HepG2 (cell line): Measurements from ENCODE around the gene RCOR1. TPM values are rescaled to one million over a fixed set of nuclear protein-coding genes. Genes with fewer than 3 reads are reported as not detected.

Source experiments
- CREB1 ChIP-seq, 2 experiments: fragments of 450-650 bp in 1 of 2; IDR thresholded peaks; 2 replicates each; pipeline ENCODE4 v1.6.1; 2016 to 2017; ENCODE audit warnings: control low read depth in 1 of 2, mild to moderate bottlenecking in 1 of 2, missing compliant biosample characterization in 1 of 2, missing genetic modification characterization in 1 of 2
- GATAD2A ChIP-seq: IDR thresholded peaks from 2 replicates; pipeline ENCODE4 v1.6.1; 2016
- HIVEP1 ChIP-seq: sonication (generic); formaldehyde crosslinking; IDR thresholded peaks from 2 replicates; pipeline ENCODE4 v1.4.0; 2020; ENCODE audit warnings: mild to moderate bottlenecking, missing genetic modification reagents
- HNF4A ChIP-seq: sonication (generic); formaldehyde crosslinking; IDR thresholded peaks from 2 replicates; pipeline ENCODE4 v1.4.0; 2020; ENCODE audit warnings: missing genetic modification reagents
- HNRNPL ChIP-seq: fragments of 200-400 bp; formaldehyde crosslinking; IDR thresholded peaks from 2 replicates; pipeline ENCODE4 v1.6.1; 2017; ENCODE audit warnings: mild to moderate bottlenecking, low read depth, low read length
- MED1 ChIP-seq: sonication (generic); formaldehyde crosslinking; IDR thresholded peaks from 2 replicates; pipeline ENCODE4 v1.4.0; 2020; ENCODE audit warnings: missing genetic modification reagents
- NR2F6 ChIP-seq, 2 experiments: IDR thresholded peaks; 2 replicates each; pipeline ENCODE4 v1.6.1; 2016; ENCODE audit warnings: antibody characterized with exemption in 1 of 2, mild to moderate bottlenecking in 1 of 2
- PRPF4 ChIP-seq: fragments of 200-400 bp; formaldehyde crosslinking; IDR thresholded peaks from 2 replicates; pipeline ENCODE4 v1.6.1; 2016; ENCODE audit warnings: low read length, low read depth; ENCODE audit not compliant: poor library complexity, severe bottlenecking
- RXRB ChIP-seq: IDR thresholded peaks from 2 replicates; pipeline ENCODE4 v1.6.1; 2016; ENCODE audit warnings: borderline replicate concordance, missing genetic modification reagents, missing compliant biosample characterization
- SAP130 ChIP-seq: IDR thresholded peaks from 2 replicates; pipeline ENCODE4 v1.6.1; 2016; ENCODE audit warnings: low read depth
- SMAD1 ChIP-seq: sonication (generic); formaldehyde crosslinking; IDR thresholded peaks from 2 replicates; pipeline ENCODE4 v1.4.0; 2020; ENCODE audit warnings: missing genetic modification reagents, low read depth, mild to moderate bottlenecking, borderline replicate concordance
- SMC3 ChIP-seq: IDR thresholded peaks from 2 replicates; pipeline ENCODE4 v1.6.1; 2011; ENCODE audit warnings: low read length, improper control_type of control experiment
- ZBTB38 ChIP-seq: sonication (generic); formaldehyde crosslinking; IDR thresholded peaks from 2 replicates; pipeline ENCODE4 v1.5.1; 2020; ENCODE audit warnings: mild to moderate bottlenecking, missing genetic modification reagents
- ZMYM4 ChIP-seq: sonication (generic); formaldehyde crosslinking; IDR thresholded peaks from 2 replicates; pipeline ENCODE4 v1.8.1; 2023; ENCODE audit warnings: mild to moderate bottlenecking, missing genetic modification reagents
- ZNF562 ChIP-seq: sonication (generic); formaldehyde crosslinking; IDR thresholded peaks from 2 replicates; pipeline ENCODE4 v1.8.0; 2022; ENCODE audit warnings: missing genetic modification reagents, borderline replicate concordance
- ZNF598 ChIP-seq: sonication (generic); formaldehyde crosslinking; IDR thresholded peaks from 2 replicates; pipeline ENCODE4 v1.5.1; 2020; ENCODE audit warnings: mild to moderate bottlenecking, missing genetic modification reagents, borderline replicate concordance
- ZNF616 ChIP-seq: sonication (generic); formaldehyde crosslinking; IDR thresholded peaks from 2 replicates; pipeline ENCODE4 v1.5.0; 2020; ENCODE audit warnings: low read depth, mild to moderate bottlenecking, missing genetic modification reagents
- ZNF75D ChIP-seq: sonication (generic); formaldehyde crosslinking; IDR thresholded peaks from 2 replicates; pipeline ENCODE4 v1.8.1; 2023; ENCODE audit warnings: missing genetic modification reagents, mild to moderate bottlenecking, borderline replicate concordance
- ZNF83 ChIP-seq: sonication (generic); formaldehyde crosslinking; IDR thresholded peaks from 2 replicates; pipeline ENCODE4 v1.4.0; 2020; ENCODE audit warnings: missing genetic modification reagents, mild to moderate bottlenecking, borderline replicate concordance
- polyA plus RNA-seq, 8 experiments: library from polyadenylated mRNA; depleted of rRNA in 3 of 8; stranded (reverse) in 7 of 8; unstranded in 1 of 8; fragments of >200 nt; fragmentation: Illumina TruSeq in 4 of 8; extraction: Trizol in 4 of 8; gene quantifications; 2 replicates each; pipeline versions ENCODE4 v1.2.1 to v1.2.3, GENCODE V29; 2011 to 2016; ENCODE audit warnings: low read depth in 4 of 8, missing spikeins in 1 of 8, mixed read lengths in 1 of 8; ENCODE audit not compliant: insufficient read depth in 1 of 8
- total RNA-seq, 5 experiments: library from RNA; depleted of rRNA; stranded (reverse); fragments of >200 nt; fragmentation: Illumina TruSeq; extraction: Trizol; gene quantifications; 2 replicates each; pipeline ENCODE4 v1.2.3, GENCODE V29; 2016; ENCODE audit warnings: low read depth in 1 of 5
- TF ChIP-seq, protein P1 (sequence below): sonication (generic); formaldehyde crosslinking; IDR thresholded peaks from 2 replicates; pipeline ENCODE4 v1.4.0; 2020; ENCODE audit warnings: missing genetic modification reagents, mild to moderate bottlenecking, borderline replicate concordance
- TF ChIP-seq, protein P2 (sequence below): sonication (generic); formaldehyde crosslinking; IDR thresholded peaks from 2 replicates; pipeline ENCODE4 v1.8.1; 2022; ENCODE audit warnings: mild to moderate bottlenecking, missing genetic modification reagents
- TF ChIP-seq, protein P3 (sequence below), 2 experiments: sonication (generic) in 1 of 2; formaldehyde crosslinking in 1 of 2; IDR thresholded peaks; 2 replicates each; pipeline versions ENCODE4 v1.5.1 to v1.6.1; 2011 to 2020; ENCODE audit warnings: borderline replicate concordance in 1 of 2, low read depth in 1 of 2, low read length in 1 of 2, mild to moderate bottlenecking in 1 of 2, missing genetic modification reagents in 1 of 2, moderate library complexity in 1 of 2
- TF ChIP-seq, protein P4 (sequence below): sonication (generic); formaldehyde crosslinking; conservative IDR thresholded peaks from 2 replicates; pipeline ENCODE4 v1.4.0; 2020; ENCODE audit warnings: mild to moderate bottlenecking, missing genetic modification reagents, moderate library complexity

RCOR1 gene
- total and polyA plus RNA-seq, 2 of the 13 experiments (the other 11 are each of a cell fraction or from before 2014, with no cell fraction given) = 10.2 to 11.1 TPM

DNA sequence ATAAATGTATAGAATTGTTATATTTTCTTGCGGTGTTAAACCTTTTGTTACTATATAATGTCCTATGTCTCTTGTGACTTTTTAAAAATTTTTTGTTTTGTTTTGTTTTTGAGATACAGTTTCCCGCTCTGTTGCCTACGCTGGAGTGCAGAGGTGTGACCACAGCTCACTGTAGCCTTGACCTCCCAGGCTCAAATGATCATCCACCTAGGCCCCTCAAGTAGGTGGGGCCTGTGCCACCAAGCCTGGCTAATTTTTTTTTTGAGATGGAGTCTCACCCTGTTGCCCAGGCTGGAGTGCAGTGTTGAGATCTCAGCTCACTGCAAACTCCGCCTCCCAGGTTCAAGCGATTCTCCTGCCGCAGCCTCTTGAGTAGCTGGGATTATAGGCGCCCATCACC, 26.5 kb upstream of the RCOR1 start (continued):
- TF ChIP-seq MED1 (CRISPR knock-in tag) (no peak), HNF4A (peak; percentile 28; the same call in 1 of the 2 replicates), RXRB (0 out of 2 replicates have a peak, but pooled peaks have one; percentile 15), ZNF616 (no peak), ZNF83 (CRISPR knock-in tag) (no peak), ZNF562 (no peak), ZMYM4 (CRISPR knock-in tag) (no peak), ZNF75D (no peak), HIVEP1 (no peak), PRPF4 (no peak), HNRNPL (no peak), SMC3 (no peak), SAP130 (CRISPR knock-in tag) (no peak), CREB1 (IDR thresholded peaks at IDR 0.05) (no peak), CREB1 (CRISPR knock-in tag; IDR thresholded peaks at IDR 0.05) (no peak), ZNF598 (CRISPR knock-in tag) (no peak), ZBTB38 (0 out of 2 replicates have a peak, but pooled peaks have one; percentile 24), SMAD1 (CRISPR knock-in tag) (no peak), GATAD2A (CRISPR knock-in tag) (0 out of 2 replicates have a peak, but pooled peaks have one; percentile 21), NR2F6 (IDR thresholded peaks at IDR 0.05) (peak; percentile 69; the same call in 1 of the 2 replicates), NR2F6 (CRISPR knock-in tag; IDR thresholded peaks at IDR 0.05) (peak; percentile 85)
- TF ChIP-seq, protein P1, sequence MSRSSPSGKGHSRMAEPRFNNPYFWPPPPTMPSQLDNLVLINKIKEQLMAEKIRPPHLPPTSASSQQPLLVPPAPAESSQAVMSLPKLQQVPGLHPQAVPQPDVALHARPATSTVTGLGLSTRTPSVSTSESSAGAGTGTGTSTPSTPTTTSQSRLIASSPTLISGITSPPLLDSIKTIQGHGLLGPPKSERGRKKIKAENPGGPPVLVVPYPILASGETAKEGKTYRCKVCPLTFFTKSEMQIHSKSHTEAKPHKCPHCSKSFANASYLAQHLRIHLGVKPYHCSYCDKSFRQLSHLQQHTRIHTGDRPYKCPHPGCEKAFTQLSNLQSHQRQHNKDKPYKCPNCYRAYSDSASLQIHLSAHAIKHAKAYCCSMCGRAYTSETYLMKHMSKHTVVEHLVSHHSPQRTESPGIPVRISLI = peak; percentile 57; the same call in 1 of the 2 replicates
- TF ChIP-seq, protein P2, sequence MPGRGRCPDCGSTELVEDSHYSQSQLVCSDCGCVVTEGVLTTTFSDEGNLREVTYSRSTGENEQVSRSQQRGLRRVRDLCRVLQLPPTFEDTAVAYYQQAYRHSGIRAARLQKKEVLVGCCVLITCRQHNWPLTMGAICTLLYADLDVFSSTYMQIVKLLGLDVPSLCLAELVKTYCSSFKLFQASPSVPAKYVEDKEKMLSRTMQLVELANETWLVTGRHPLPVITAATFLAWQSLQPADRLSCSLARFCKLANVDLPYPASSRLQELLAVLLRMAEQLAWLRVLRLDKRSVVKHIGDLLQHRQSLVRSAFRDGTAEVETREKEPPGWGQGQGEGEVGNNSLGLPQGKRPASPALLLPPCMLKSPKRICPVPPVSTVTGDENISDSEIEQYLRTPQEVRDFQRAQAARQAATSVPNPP (CRISPR knock-in tag) = no peak
- TF ChIP-seq, protein P3, sequence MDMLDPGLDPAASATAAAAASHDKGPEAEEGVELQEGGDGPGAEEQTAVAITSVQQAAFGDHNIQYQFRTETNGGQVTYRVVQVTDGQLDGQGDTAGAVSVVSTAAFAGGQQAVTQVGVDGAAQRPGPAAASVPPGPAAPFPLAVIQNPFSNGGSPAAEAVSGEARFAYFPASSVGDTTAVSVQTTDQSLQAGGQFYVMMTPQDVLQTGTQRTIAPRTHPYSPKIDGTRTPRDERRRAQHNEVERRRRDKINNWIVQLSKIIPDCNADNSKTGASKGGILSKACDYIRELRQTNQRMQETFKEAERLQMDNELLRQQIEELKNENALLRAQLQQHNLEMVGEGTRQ (IDR thresholded peaks at IDR 0.05; ENCODE audit: low read depth, low read length) = no peak
- TF ChIP-seq, protein P3 (CRISPR knock-in tag; IDR thresholded peaks at IDR 0.05; ENCODE audit: borderline replicate concordance) = no peak
- TF ChIP-seq, protein P4, sequence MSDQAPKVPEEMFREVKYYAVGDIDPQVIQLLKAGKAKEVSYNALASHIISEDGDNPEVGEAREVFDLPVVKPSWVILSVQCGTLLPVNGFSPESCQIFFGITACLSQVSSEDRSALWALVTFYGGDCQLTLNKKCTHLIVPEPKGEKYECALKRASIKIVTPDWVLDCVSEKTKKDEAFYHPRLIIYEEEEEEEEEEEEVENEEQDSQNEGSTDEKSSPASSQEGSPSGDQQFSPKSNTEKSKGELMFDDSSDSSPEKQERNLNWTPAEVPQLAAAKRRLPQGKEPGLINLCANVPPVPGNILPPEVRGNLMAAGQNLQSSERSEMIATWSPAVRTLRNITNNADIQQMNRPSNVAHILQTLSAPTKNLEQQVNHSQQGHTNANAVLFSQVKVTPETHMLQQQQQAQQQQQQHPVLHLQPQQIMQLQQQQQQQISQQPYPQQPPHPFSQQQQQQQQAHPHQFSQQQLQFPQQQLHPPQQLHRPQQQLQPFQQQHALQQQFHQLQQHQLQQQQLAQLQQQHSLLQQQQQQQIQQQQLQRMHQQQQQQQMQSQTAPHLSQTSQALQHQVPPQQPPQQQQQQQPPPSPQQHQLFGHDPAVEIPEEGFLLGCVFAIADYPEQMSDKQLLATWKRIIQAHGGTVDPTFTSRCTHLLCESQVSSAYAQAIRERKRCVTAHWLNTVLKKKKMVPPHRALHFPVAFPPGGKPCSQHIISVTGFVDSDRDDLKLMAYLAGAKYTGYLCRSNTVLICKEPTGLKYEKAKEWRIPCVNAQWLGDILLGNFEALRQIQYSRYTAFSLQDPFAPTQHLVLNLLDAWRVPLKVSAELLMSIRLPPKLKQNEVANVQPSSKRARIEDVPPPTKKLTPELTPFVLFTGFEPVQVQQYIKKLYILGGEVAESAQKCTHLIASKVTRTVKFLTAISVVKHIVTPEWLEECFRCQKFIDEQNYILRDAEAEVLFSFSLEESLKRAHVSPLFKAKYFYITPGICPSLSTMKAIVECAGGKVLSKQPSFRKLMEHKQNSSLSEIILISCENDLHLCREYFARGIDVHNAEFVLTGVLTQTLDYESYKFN (CRISPR knock-in tag) = peak; percentile 37; the same call in 1 of the 2 replicates
